Endodermal cell (in vitro differentiated cells): ENCODE data around the gene NECTIN4. TPM values are rescaled to one million over a fixed set of nuclear protein-coding genes. Genes with fewer than 3 reads are reported as not detected.

ENCODE experiments used
- DNase-seq: peaks from one replicate; pipeline ENCODE4 v3.0.0-alpha.2; 2017
- H3K27ac ChIP-seq: 2 replicates; pipeline ENCODE4 v1.5.1; 2013; ENCODE audit warnings: mild to moderate bottlenecking, low read depth, low read length, moderate library complexity
- H3K27me3 ChIP-seq: 2 replicates; pipeline ENCODE4 v1.6.1; 2013; ENCODE audit warnings: mild to moderate bottlenecking, low read length, moderate library complexity; ENCODE audit not compliant: insufficient read depth, control insufficient read depth, poor library complexity, severe bottlenecking
- H3K36me3 ChIP-seq: 2 replicates; pipeline ENCODE4 v1.7.0; 2013; ENCODE audit warnings: mild to moderate bottlenecking, low read length, moderate library complexity; ENCODE audit not compliant: control insufficient read depth, insufficient read depth
- H3K4me1 ChIP-seq: one replicate; pipeline ENCODE4 v1.7.0; 2013; ENCODE audit warnings: low read length; ENCODE audit not compliant: control insufficient read depth, insufficient read depth
- H3K4me3 ChIP-seq: 2 replicates; pipeline ENCODE4 v1.5.1; 2013; ENCODE audit warnings: mild to moderate bottlenecking, low read length, moderate library complexity
- H3K9ac ChIP-seq: 2 replicates; pipeline ENCODE4 v1.6.1; 2013; ENCODE audit warnings: mild to moderate bottlenecking, low read length, moderate library complexity; ENCODE audit not compliant: poor library complexity, severe bottlenecking; ENCODE audit errors: extremely low read depth
- H3K9me3 ChIP-seq: 2 replicates; pipeline ENCODE4 v1.6.1; 2013; ENCODE audit warnings: mild to moderate bottlenecking, low read length, moderate library complexity; ENCODE audit not compliant: control insufficient read depth
- H3K27ac Mint-ChIP-seq: 2 replicates; pipeline ENCODE4 v1.8.0; 2020; ENCODE audit warnings: mixed read lengths
- H3K27me3 Mint-ChIP-seq: 2 replicates; pipeline ENCODE4 v1.8.0; 2021; ENCODE audit warnings: mild to moderate bottlenecking, mixed read lengths; ENCODE audit not compliant: insufficient read depth
- H3K36me3 Mint-ChIP-seq: 2 replicates; pipeline ENCODE4 v1.8.0; 2020; ENCODE audit warnings: low read depth, mixed read lengths
- H3K4me1 Mint-ChIP-seq: 2 replicates; pipeline ENCODE4 v1.8.0; 2020; ENCODE audit warnings: mixed read lengths
- H3K4me3 Mint-ChIP-seq: 2 replicates; pipeline ENCODE4 v1.8.0; 2020; ENCODE audit warnings: mild to moderate bottlenecking, moderate library complexity, mixed read lengths
- H3K9me3 Mint-ChIP-seq: 2 replicates; pipeline ENCODE4 v1.8.0; 2020; ENCODE audit warnings: mild to moderate bottlenecking, mixed read lengths
- CTCF ChIP-seq: fragments of 200-600 bp; sonication (generic); conservative IDR thresholded peaks from 2 replicates; pipeline ENCODE4 v1.5.0; 2021; ENCODE audit warnings: antibody characterized with exemption, mild to moderate bottlenecking
- WGBS, 2 experiments: methylation state at CpG; one replicate each; pipeline versions ENCODE4 v1.1.5 to v1.1.7; 2013; ENCODE audit warnings: missing lambda C conversion rate in 2 of 2, mixed read lengths in 1 of 2; ENCODE audit not compliant: insufficient coverage in 1 of 2, insufficient read length in 1 of 2; 5-methylcytosine and 5-hydroxymethylcytosine counted together
- total RNA-seq, 2 donors: library from RNA; stranded (reverse); fragmentation: NEBNext Ultra II Directional in 1 of 2; extraction: Animal tissue kit (Norgen Biotek cat#: 25700) in 1 of 2; gene quantifications; 2 replicates in 1 of 2; 3 replicates in 1 of 2; pipeline ENCODE4 v1.2.1, GENCODE V29; 2021

The NECTIN4 gene
- total RNA-seq, 2 donors from 2014 or later, result not detected

GRCh38 chr1:161115132-161115711, 25.9 kb upstream of the NECTIN4 start:
- no peak overlapping the region for H3K9ac ChIP-seq
- H3K27me3 Mint-ChIP-seq, result no peaks in the 10 kb centered on the region
- no peak overlapping the region for H3K27ac ChIP-seq
- WGBS, 2 experiments, result 90 to 95% methylated on average over 12 of the region's 12 CpGs
- peaks cover 16% of the 10 kb centered on the region for H3K36me3 ChIP-seq
- no peak for DNase-seq
- H3K36me3 Mint-ChIP-seq, result peaks cover 15% of the 10 kb centered on the region
- no peaks in the 10 kb centered on the region for H3K9me3 Mint-ChIP-seq
- no peak for TF ChIP-seq CTCF
- no peaks in the 10 kb centered on the region for H3K27me3 ChIP-seq
- H3K9me3 ChIP-seq, result no peaks in the 10 kb centered on the region
- H3K4me3 Mint-ChIP-seq, result no peak overlapping the region
- peaks cover 22% of the 10 kb centered on the region for H3K4me1 Mint-ChIP-seq
- H3K4me1 ChIP-seq, result peaks cover 8% of the 10 kb centered on the region
- H3K4me3 ChIP-seq, result no peak overlapping the region
- H3K27ac Mint-ChIP-seq, result no peak overlapping the region

- Mint-ChIP-seq H3K27ac (no peak overlapping the region), H3K4me1 (peaks cover 19% of the 10 kb centered on the region), H3K4me3 (no peak overlapping the region), H3K36me3 (peaks cover 10% of the 10 kb centered on the region), H3K27me3 (no peaks in the 10 kb centered on the region), H3K9me3 (no peaks in the 10 kb centered on the region)
- peaks cover 11% of the 10 kb centered on the region for H3K36me3 ChIP-seq
- H3K27me3 ChIP-seq, result no peaks in the 10 kb centered on the region
- WGBS, 2 experiments, result 96% methylated on average over 2 of the region's 2 CpGs; no CpG with 5 or more reads in 1 of the 2 experiments
- TF ChIP-seq CTCF, result no peak
- no peak for DNase-seq
- H3K4me1 ChIP-seq, result peaks cover 8% of the 10 kb centered on the region
- H3K4me3 ChIP-seq, result no peak overlapping the region
- no peak overlapping the region for H3K27ac ChIP-seq
- no peak overlapping the region for H3K9ac ChIP-seq
- no peaks in the 10 kb centered on the region for H3K9me3 ChIP-seq
These were observed 25.2 kb upstream of the NECTIN4 start for GRCh38 chr1:161114556-161114955.

GRCh38 chr1:161113915-161114314, 24.6 kb upstream of the NECTIN4 start:
- H3K4me3 Mint-ChIP-seq, result no peak overlapping the region
- DNase-seq, result no peak
- H3K27me3 Mint-ChIP-seq, result no peaks in the 10 kb centered on the region
- TF ChIP-seq CTCF, result no peak
- Histone ChIP-seq H3K4me1 (peaks cover 2% of the 10 kb centered on the region), H3K4me3 (no peak overlapping the region), H3K27me3 (no peaks in the 10 kb centered on the region), H3K27ac (no peak overlapping the region), H3K36me3 (peaks cover 13% of the 10 kb centered on the region), H3K9ac (no peak overlapping the region), H3K9me3 (no peaks in the 10 kb centered on the region)
- WGBS, 2 experiments, result 98 to 100% methylated on average over 1 of the region's 1 CpG
- peaks cover 13% of the 10 kb centered on the region for H3K4me1 Mint-ChIP-seq
- H3K27ac Mint-ChIP-seq, result no peak overlapping the region
- H3K9me3 Mint-ChIP-seq, result no peaks in the 10 kb centered on the region
- H3K36me3 Mint-ChIP-seq, result peaks cover 8% of the 10 kb centered on the region
